Muscle of arm (tissue), 12 donors: ENCODE measurements around the gene PDGFB. TPM values are rescaled to one million over a fixed set of nuclear protein-coding genes. Genes with fewer than 3 reads are reported as not detected.

ENCODE experiments used
- DNase-seq: peaks from one replicate; pipeline ENCODE4 v3.0.0-alpha.2; 2013
- polyA plus RNA-seq, 12 donors: library from polyadenylated mRNA; unstranded; fragments of 120-200 nt; gene quantifications; one replicate each; pipeline ENCODE4 v1.2.1, GENCODE V29; 2013; ENCODE audit not compliant: insufficient read length in 12 of 12

PDGFB gene
- polyA plus RNA-seq, 12 donors, result 14.6 to 26.0 (median 16.7) TPM; not detected in 1

- DNase-seq, result no peak
Measured at GRCh38 chr22:39279170-39279850, 34.5 kb upstream of the PDGFB start.

GRCh38 chr22:39278040-39278439 lies 33.3 kb upstream of the PDGFB start:
- no peak for DNase-seq

DNA sequence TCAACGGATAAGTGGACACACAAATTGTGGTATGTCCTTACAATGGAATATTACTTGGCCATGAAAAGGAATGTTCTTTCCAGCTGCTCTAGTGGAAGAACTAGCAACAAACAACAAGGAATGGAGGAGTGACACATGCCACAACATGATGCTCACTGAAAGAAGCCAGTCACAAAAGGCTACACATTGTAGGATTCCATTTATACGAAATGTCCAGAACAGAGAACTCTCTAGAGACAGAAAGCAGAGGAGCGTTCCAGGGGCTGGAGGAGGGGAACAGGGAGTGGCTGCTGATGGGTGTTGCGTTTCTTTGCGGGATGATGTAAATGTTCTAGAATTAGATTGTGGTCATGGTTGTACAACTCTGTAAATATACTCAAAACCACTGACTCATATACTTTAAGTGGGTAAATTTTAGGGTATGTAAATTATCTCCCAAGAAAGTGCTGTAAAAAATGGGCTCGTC lies 32.4 kb upstream of the PDGFB start:
- DNase-seq, result no peak

DNA sequence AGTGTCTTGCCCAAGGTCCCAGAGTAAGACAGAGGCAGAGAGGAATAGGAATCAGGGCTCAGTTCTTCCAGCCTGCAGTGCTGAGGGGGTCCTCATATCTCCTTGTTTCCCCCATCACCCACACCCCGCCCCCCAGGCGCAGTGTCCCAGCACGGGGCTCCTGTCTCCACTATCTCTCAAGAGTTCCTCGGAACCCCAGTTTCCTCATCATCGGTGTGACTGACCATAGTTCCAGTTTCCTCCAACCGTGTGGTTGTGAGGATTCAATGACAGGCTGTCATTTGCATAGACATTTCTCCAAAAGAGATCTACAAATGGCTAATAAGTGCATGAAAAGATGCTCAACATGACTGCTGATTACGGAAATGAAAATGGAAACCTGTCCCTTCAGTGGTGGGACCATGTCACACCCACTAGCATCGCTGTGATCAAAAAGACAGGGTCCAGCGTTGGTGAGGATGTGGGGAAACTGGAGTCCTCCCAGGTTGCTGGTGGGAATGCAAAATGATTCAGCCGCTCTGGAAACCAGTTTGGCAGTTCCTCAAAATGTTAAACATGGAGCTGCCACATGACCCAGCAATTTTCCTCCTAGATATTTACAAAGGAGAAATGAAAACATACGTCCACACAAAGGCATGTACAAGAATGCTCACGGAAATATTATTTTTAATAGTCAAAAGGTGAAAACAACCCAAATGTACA lies 31.8 kb upstream of the PDGFB start:
- DNase-seq, result no peak

- no peak for DNase-seq
Measured at GRCh38 chr22:39275814-39276439, 31.1 kb upstream of the PDGFB start.

DNA sequence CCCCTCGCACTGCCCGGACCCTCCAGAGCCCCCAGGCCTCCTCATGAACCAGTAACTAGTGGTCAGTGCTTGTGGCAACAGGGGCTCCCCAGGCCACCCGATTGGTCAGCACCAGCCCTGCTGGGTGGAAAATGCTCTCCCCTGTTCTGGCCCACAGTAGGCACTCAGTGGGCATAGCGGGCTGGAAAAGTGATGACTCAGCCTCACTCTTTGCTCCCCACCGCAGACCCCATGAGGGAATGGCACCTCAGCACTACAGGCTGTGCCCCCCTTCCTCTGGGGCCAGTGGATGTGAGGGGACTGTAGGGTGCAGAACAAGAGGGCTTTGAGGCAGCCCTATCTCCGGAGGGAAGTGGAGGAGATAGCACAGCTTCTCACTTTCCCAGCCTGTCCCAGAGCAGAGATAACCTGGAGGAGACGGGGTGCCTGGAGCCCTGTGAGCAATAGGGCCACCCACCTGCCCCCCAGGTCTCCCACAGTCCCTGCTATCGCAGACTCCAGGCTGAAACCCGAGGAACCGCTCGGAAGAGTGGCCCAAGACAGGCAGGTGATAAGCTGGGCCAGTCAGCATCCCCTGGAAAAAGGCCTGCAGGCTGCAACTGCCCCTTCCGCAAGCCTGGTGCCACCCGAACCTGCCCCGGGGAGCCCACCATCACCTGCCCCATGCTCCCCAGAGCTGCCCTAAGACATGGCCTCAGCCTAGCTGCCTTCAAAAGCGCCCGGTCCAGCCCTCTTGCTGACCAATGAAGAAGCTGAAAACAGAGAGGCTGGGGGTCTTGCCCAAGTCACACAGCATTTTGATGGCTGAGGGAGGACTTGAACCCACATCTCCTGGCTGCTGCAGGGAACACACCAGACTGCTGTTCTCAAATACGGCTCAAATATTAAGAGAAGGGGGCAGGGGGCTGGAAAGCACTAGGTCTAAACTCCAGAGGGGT lies 29.4 kb upstream of the PDGFB start:
- DNase-seq, result no peak

DNA sequence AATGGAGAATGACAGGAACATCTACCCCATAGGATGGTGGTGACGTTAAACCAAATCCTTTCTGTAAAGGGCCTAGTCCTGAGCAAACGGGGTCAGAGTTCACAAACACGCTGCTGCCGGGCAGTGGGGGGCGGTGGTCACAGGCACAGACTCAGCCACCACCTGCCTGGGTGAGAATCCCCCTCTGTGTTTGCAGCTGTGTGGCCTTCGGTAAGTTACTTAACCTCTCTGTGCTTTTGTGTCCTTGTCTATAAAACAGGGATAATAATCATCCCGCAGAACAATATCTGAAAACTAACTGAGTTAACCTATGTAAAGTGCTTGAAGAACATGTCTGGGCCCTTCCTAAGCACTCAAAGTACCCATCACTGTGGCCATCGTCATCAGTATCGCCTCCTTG lies 26.0 kb upstream of the PDGFB start:
- DNase-seq, result no peak

- no peak for DNase-seq
Measured at GRCh38 chr22:39270280-39270679, 25.5 kb upstream of the PDGFB start.

GRCh38 chr22:39269095-39269790 lies 24.5 kb upstream of the PDGFB start:
- DNase-seq, result no peak

DNA sequence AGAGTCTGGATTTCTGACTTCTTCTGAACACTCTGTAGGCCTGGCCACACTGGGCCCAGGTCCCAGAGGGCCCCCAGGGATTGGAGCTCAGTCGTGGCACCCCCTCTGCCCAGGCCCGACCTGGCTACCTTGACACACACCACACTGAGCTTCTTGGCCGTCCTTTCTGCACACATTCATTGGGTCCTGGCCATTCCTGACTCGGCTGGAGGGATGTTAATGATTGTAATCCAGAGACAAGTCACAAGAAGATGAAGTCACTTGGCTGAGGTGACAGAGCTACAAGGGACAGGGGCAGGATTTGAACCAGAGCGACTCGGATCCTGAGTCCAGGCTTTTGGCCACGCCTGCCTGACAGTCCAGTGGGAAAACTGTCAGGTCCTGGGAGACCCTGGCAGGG lies 23.9 kb upstream of the PDGFB start:
- no peak for DNase-seq

DNA sequence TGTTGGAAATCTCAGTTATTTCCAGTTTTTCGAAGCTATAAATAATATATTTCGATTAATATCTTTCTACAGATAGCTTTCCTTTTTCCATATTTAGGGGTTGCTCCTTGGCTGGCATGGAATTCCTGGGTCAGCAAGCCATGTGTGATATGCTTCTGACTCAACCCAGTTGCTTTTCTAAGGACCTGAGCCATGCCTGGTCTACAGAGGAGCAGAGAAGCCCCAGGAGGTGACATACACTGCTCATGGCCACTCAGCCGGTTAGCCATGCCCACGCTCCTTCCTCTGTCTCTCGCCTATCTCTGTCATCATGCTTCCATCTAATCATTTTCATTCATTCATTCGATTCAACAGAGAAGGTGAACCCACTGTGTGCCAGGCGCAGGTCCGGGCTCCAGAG lies 23.2 kb upstream of the PDGFB start:
- no peak for DNase-seq

DNA sequence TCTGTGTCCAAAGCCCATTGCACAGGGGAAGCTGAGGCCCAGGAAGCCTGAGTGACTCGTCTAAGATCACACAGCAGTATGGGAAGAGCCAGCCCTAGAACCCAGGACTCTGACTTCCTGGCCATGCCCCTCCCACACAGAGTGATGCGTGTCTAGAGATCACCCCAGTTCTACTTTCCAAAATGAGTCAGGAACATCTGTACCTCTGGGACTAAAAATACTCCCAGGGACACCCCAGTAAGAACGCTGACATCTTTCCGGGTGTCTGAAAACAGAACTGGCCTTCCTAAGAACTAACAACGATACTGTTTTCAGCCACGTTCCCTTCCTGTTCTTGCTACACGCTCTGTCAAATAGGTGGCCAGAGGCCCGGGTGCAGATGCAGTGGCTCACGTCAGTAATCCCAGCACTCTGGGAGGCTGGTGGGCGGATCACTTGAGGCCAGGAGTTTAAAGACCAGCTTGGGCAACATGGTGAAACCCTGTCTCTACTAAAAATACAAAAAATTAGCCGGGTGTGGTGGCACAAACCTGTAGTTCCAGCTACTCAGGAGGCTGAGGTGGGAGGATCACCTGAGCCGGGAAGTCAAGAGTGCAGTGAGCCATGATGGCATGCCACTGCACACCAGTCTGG lies 21.7 kb upstream of the PDGFB start:
- no peak for DNase-seq

DNA sequence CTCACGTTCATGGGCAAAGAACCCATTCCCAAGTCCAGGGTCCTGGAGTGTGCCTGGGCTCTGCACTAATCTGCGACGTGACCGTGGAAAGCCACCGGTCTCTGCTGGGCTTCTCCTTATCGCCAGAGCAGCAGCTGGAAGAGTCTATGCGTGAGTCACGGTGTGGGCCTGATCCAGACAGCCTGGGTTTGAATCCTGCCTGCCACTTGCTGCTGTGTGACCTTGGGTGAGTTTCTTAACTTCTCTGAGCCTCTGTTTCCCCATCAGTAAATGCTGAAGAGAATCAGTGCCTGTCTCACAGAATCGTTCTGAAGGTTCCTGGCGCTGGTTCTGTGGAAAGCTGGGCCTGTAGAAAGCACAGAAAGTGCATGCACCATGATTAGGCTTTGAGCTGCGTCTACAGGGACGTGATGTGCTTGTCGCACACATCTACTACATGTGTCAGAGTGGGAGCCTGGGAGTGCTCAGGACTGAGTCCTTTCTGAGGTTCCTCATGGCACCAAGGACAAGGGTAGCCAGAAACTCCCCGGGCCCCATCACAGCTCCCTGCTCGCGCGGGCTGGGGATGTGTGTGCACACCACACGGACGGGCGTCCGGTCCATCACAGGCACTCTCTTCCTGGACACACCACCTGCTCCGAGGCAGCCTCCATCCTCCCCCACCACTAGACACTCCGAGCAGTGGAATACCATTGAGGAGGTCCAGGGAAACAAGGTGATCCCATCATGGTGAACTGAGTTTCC lies 20.5 kb upstream of the PDGFB start:
- DNase-seq, result no peak

GRCh38 chr22:39264349-39265038 lies 19.7 kb upstream of the PDGFB start:
- DNase-seq, result no peak

- no peak for DNase-seq
Measured at GRCh38 chr22:39263626-39264348, 19.0 kb upstream of the PDGFB start.

GRCh38 chr22:39259666-39260065 lies 14.9 kb upstream of the PDGFB start:
- no peak for DNase-seq

- no peak for DNase-seq
Measured at GRCh38 chr22:39257901-39258475, 13.2 kb upstream of the PDGFB start.

DNA sequence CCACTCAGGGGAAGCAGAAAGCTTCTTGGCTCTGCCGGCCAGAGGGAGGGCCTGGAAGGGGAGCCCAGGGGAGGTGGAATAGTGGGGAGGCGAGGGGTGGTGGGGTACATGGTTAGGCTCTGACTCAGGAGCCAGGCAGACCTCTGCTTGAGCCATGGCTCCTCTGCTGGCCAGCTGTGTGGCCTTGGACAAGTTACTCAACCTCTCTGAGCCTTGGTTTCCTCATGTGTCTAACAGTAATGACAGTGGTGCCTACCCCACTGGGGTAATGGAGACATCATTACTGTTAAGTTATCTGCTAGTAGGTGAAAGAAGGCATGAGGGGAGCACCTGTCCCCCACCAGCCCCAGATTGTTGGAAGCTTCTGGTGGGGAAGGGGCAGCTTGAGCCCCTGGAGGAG lies 12.2 kb upstream of the PDGFB start:
- no peak for DNase-seq
